OCI-LY3 (cell line): Measurements from ENCODE around the gene LTBP4.

Experiments used
- CTCF ChIP-seq: fragments of 200-600, 300-600 bp; sonication (generic); IDR thresholded peaks from 2 replicates; pipeline ENCODE4 v1.5.1; 2014; ENCODE audit warnings: antibody characterized with exemption, low read length, low read depth
- EZH2phosphoT487 ChIP-seq: fragments of 200-600 bp; shearing (Covaris generic); IDR thresholded peaks from 2 replicates; pipeline ENCODE4 v1.6.1; 2018; ENCODE audit warnings: antibody characterized with exemption, mixed run types, low read depth

GRCh38 chr19:40571831-40572495 is 29.2 kb upstream of the LTBP4 start:
- no peak for TF ChIP-seq EZH2phosphoT487
- no peak for TF ChIP-seq CTCF
